Measurements from ENCODE around the gene DDX6. TPM values are rescaled to one million over a fixed set of nuclear protein-coding genes. Genes with fewer than 3 reads are reported as not detected.

DDX6 gene
- total and polyA plus RNA-seq, 9 of the 15 experiments (the other 6 are each of a cell fraction or from before 2014, with no cell fraction given), result 10.0 to 102 (median 58.2) TPM

DNA sequence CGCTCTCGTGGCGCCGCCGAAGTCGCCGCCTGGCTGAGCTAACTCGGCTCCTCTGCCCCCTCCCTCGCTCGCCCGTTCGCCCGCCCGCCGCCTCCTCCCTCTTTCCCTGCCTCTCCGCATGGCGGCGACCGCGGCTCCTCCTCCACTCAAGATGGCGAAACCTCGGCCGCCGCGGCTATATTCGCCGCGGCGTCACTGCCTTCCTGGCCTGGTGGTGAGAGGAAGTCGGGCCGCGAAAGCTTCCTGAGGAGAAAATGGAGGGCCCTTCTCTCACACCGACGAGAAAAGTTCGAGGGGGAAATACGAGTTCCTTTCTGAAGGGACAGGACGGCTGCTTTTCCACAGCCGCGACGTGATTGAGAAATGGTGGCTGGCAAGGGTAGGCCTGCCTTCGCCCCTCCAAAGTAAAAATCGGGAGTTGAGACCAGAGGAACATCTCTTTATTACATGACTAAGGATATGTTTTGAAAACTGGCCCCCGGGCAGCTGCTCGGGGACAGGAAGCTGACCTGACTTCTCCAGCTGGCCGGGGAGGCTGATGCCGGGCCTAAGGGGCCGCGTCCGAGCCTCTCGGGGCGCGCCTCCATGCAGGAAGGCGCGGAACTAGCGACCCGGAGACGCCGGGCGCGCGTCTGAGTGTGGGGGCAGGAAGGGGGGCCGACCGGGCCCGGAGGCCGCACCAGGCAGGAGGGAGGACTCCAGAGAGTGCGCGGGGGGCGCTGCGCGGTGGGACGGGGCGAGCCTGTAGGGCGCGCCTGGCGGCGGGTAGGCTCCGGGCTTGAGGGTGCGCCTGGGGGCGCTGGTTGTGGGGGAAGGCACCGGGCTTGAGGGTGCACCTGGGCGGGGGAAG, at the start of gene DDX6 (continued):
- TF ChIP-seq, protein P1, sequence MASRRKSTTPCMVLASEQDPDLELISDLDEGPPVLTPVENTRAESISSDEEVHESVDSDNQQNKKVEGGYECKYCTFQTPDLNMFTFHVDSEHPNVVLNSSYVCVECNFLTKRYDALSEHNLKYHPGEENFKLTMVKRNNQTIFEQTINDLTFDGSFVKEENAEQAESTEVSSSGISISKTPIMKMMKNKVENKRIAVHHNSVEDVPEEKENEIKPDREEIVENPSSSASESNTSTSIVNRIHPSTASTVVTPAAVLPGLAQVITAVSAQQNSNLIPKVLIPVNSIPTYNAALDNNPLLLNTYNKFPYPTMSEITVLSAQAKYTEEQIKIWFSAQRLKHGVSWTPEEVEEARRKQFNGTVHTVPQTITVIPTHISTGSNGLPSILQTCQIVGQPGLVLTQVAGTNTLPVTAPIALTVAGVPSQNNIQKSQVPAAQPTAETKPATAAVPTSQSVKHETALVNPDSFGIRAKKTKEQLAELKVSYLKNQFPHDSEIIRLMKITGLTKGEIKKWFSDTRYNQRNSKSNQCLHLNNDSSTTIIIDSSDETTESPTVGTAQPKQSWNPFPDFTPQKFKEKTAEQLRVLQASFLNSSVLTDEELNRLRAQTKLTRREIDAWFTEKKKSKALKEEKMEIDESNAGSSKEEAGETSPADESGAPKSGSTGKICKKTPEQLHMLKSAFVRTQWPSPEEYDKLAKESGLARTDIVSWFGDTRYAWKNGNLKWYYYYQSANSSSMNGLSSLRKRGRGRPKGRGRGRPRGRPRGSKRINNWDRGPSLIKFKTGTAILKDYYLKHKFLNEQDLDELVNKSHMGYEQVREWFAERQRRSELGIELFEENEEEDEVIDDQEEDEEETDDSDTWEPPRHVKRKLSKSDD (conservative IDR thresholded peaks at IDR 0.05; ENCODE audit: low read length), result 0 out of 2 replicates have a peak, but pooled peaks have one; percentile 27
- TF ChIP-seq, protein P2, sequence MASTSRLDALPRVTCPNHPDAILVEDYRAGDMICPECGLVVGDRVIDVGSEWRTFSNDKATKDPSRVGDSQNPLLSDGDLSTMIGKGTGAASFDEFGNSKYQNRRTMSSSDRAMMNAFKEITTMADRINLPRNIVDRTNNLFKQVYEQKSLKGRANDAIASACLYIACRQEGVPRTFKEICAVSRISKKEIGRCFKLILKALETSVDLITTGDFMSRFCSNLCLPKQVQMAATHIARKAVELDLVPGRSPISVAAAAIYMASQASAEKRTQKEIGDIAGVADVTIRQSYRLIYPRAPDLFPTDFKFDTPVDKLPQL (IDR thresholded peaks at IDR 0.05; ENCODE audit: extremely low read depth, insufficient read length), result no peak
- no peak for TF ChIP-seq SMARCB1 (IDR thresholded peaks at IDR 0.05; ENCODE audit: insufficient read length, low read depth)
- TF ChIP-seq ZC3H8 (IDR thresholded peaks at IDR 0.05), result no peak
- TF ChIP-seq CCNT2 (IDR thresholded peaks at IDR 0.05; ENCODE audit: borderline replicate concordance, extremely low read depth, insufficient read length, low read depth, low read length), result peak; percentile 59
- TF ChIP-seq, protein P3, sequence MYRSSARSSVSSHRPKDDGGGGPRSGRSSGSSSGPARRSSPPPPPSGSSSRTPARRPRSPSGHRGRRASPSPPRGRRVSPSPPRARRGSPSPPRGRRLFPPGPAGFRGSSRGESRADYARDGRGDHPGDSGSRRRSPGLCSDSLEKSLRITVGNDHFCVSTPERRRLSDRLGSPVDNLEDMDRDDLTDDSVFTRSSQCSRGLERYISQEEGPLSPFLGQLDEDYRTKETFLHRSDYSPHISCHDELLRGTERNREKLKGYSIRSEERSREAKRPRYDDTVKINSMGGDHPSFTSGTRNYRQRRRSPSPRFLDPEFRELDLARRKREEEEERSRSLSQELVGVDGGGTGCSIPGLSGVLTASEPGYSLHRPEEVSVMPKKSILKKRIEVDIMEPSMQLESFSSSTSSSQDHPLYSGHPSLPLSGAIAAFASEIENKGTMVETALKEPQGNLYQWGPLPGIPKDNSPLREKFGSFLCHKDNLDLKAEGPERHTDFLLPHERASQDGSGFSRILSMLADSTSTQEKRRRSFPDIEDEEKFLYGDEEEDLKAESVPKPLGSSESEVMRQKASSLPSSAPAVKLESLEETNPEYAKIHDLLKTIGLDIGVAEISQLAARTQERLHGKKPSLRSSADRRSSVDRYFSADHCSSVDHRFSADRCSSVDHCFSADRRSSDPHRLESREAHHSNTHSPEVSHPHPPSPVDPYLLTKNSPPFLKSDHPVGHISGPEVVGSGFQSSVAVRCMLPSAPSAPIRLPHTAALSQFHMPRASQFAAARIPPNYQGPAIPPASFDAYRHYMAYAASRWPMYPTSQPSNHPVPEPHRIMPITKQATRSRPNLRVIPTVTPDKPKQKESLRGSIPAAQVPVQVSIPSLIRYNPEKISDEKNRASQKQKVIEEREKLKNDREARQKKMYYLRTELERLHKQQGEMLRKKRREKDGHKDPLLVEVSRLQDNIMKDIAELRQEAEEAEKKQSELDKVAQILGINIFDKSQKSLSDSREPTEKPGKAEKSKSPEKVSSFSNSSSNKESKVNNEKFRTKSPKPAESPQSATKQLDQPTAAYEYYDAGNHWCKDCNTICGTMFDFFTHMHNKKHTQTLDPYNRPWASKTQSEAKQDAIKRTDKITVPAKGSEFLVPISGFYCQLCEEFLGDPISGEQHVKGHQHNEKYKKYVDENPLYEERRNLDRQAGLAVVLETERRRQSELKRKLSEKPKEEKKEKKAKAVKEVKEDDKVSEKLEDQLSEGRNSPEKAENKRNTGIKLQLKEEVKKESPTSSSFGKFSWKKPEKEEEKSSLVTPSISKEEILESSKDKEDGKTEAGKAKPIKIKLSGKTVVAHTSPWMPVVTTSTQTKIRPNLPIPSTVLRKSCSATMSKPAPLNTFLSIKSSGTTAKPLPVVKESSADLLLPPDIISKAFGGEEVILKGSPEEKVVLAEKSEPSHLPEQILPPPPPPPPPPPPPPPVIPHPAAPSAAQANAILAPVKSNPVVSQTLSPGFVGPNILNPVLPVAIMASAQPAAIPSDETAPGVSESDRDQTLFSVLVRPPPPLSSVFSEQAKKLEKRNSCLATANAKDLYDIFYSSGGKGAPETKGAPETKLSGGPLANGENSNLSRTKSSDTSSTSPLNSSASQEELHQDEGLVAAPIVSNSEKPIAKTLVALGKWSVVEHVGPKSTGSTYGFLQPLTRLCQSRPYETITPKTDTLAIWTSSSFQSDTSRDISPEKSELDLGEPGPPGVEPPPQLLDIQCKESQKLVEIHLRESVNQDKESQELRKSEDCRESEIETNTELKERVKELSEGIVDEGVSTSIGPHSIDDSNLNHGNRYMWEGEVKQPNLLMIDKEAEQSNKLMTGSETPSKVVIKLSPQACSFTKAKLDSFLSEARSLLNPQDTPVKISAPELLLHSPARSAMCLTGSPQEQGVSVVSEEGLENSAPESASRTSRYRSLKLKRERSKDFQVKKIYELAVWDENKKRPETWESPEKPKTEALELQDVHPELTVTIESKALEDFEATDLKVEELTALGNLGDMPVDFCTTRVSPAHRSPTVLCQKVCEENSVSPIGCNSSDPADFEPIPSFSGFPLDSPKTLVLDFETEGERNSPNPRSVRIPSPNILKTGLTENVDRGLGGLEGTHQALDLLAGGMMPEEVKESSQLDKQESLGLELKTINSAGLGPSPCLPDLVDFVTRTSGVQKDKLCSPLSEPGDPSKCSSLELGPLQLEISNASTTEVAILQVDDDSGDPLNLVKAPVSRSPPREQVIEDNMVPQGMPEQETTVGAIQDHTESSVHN (IDR thresholded peaks at IDR 0.05; ENCODE audit: borderline replicate concordance in 1 of 2, low read depth in 1 of 2), result no peak
- TF ChIP-seq, protein P4, sequence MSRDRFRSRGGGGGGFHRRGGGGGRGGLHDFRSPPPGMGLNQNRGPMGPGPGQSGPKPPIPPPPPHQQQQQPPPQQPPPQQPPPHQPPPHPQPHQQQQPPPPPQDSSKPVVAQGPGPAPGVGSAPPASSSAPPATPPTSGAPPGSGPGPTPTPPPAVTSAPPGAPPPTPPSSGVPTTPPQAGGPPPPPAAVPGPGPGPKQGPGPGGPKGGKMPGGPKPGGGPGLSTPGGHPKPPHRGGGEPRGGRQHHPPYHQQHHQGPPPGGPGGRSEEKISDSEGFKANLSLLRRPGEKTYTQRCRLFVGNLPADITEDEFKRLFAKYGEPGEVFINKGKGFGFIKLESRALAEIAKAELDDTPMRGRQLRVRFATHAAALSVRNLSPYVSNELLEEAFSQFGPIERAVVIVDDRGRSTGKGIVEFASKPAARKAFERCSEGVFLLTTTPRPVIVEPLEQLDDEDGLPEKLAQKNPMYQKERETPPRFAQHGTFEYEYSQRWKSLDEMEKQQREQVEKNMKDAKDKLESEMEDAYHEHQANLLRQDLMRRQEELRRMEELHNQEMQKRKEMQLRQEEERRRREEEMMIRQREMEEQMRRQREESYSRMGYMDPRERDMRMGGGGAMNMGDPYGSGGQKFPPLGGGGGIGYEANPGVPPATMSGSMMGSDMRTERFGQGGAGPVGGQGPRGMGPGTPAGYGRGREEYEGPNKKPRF (IDR thresholded peaks at IDR 0.05; ENCODE audit: low read depth, low read length), result no peak
- TF ChIP-seq HDAC3 (IDR thresholded peaks at IDR 0.05; ENCODE audit: borderline replicate concordance, partially characterized antibody), result peak; percentile 50

Data from K562 (cell line).